Fibroblast of lung (primary cell): ENCODE data around the gene BARX2. TPM values are rescaled to one million over a fixed set of nuclear protein-coding genes. Genes with fewer than 3 reads are reported as not detected.

Source experiments
- DNase-seq, 2 donors: peaks; one replicate each; pipeline versions ENCODE4 v3.0.0 to v3.0.0-alpha.2; 2010; ENCODE audit warnings: low read depth in 2 of 2
- H2AFZ ChIP-seq: 2 replicates; pipeline ENCODE4 v1.5.1; 2012; ENCODE audit warnings: low read length, control low read depth, inconsistent platforms
- H3K27ac ChIP-seq: 2 replicates; pipeline ENCODE4 v1.5.1; 2011; ENCODE audit warnings: low read length, control low read depth; ENCODE audit not compliant: insufficient read depth
- H3K27me3 ChIP-seq: 2 replicates; pipeline ENCODE4 v1.5.1; 2011; ENCODE audit warnings: mild to moderate bottlenecking, low read length; ENCODE audit not compliant: control insufficient read depth, insufficient read depth
- H3K36me3 ChIP-seq: 2 replicates; pipeline ENCODE4 v1.5.1; 2011; ENCODE audit warnings: low read length; ENCODE audit not compliant: control insufficient read depth, insufficient read depth
- H3K4me1 ChIP-seq: 2 replicates; pipeline ENCODE4 v1.5.1; 2011; ENCODE audit warnings: low read length; ENCODE audit not compliant: control insufficient read depth, insufficient read depth; ENCODE audit errors: extremely low read depth
- H3K4me2 ChIP-seq: 2 replicates; pipeline ENCODE4 v1.5.1; 2011; ENCODE audit warnings: low read length, control low read depth; ENCODE audit not compliant: insufficient read depth; ENCODE audit errors: extremely low read depth
- H3K4me3 ChIP-seq, 4 experiments: fragments of 200-600 bp in 1 of 4; sonication (generic) in 1 of 4; replicated peaks in 1 of 4; 2 replicates each; pipeline ENCODE4 v1.5.1; 2011 to 2016; ENCODE audit warnings: low read length in 4 of 4, low read depth in 3 of 4, mild to moderate bottlenecking in 3 of 4, control low read depth in 2 of 4, inconsistent platforms in 1 of 4, mixed read lengths in 1 of 4; ENCODE audit not compliant: insufficient read depth in 1 of 4; ENCODE audit errors: control extremely low read depth in 1 of 4
- H3K79me2 ChIP-seq: 2 replicates; pipeline ENCODE4 v1.5.1; 2012; ENCODE audit warnings: mild to moderate bottlenecking, low read length, inconsistent platforms; ENCODE audit not compliant: control insufficient read depth, insufficient read depth
- H3K9ac ChIP-seq: 2 replicates; pipeline ENCODE4 v1.5.1; 2011; ENCODE audit warnings: mild to moderate bottlenecking, low read length, control low read depth; ENCODE audit not compliant: insufficient read depth
- H3K9me3 ChIP-seq: 2 replicates; pipeline ENCODE4 v1.5.1; 2012; ENCODE audit warnings: low read depth, low read length; ENCODE audit not compliant: control insufficient read depth, insufficient read depth
- H4K20me1 ChIP-seq: 2 replicates; pipeline ENCODE4 v1.5.1; 2011; ENCODE audit warnings: low read length; ENCODE audit not compliant: control insufficient read depth, insufficient read depth; ENCODE audit errors: extremely low read depth
- CTCF ChIP-seq, 2 donors: IDR thresholded peaks in 1 of 2; conservative IDR thresholded peaks in 1 of 2; 1 replicate in 1 of 2; 2 replicates in 1 of 2; pipeline ENCODE4 v1.5.1; 2011 to 2012; ENCODE audit warnings: low read length in 2 of 2, control low read depth in 1 of 2, inconsistent platforms in 1 of 2, low read depth in 1 of 2, mild to moderate bottlenecking in 1 of 2
- EZH2 ChIP-seq: IDR thresholded peaks from 2 replicates; pipeline ENCODE4 v1.5.1; 2012; ENCODE audit warnings: low read length, control low read depth, mild to moderate bottlenecking; ENCODE audit errors: missing control alignments
- polyA plus RNA-seq, 2 donors: library from polyadenylated mRNA; depleted of rRNA in 1 of 2; stranded (reverse) in 1 of 2; unstranded in 1 of 2; fragments of >200 nt; gene quantifications; 2 replicates each; pipeline ENCODE4 v1.2.1, GENCODE V29; 2011 to 2012; ENCODE audit warnings: missing spikeins in 1 of 2
- total RNA-seq: library from RNA; depleted of rRNA; stranded (reverse); fragments of >200 nt; gene quantifications from 2 replicates; pipeline ENCODE4 v1.2.1, GENCODE V29; 2014

The BARX2 gene
- total and polyA plus RNA-seq, 2 donors (not counting 1 experiment from before 2014, with no cell fraction given), result not detected

- Histone ChIP-seq H3K9ac (no peak overlapping the region), H3K4me3 (no peak overlapping the region), H3K4me1 (no peaks in the 10 kb centered on the region), H3K36me3 (no peaks in the 10 kb centered on the region), H4K20me1 (no peaks in the 10 kb centered on the region), H3K27me3 (peaks cover 12% of the 10 kb centered on the region), H3K27ac (no peak overlapping the region), H3K79me2 (no peaks in the 10 kb centered on the region), H3K4me2 (no peak overlapping the region), H3K9me3 (no peaks in the 10 kb centered on the region), H2AFZ (no peak overlapping the region)
- DNase-seq, result no peak
- TF ChIP-seq CTCF (conservative IDR thresholded peaks at IDR 0.05 in 1 of 2, IDR thresholded peaks at IDR 0.05 in 1 of 2; ENCODE audit: low read depth in 1 of 2, low read length in 2 of 2) (no peak), EZH2 (no peak)
These were observed 4.8 kb downstream of the BARX2 start for GRCh38 chr11:129380413-129380812.

- Histone ChIP-seq H2AFZ (no peak overlapping the region), H4K20me1 (no peaks in the 10 kb centered on the region), H3K9me3 (no peaks in the 10 kb centered on the region), H3K4me2 (no peak overlapping the region), H3K4me3 (no peak overlapping the region), H3K27me3 (peaks cover 4% of the 10 kb centered on the region), H3K9ac (no peak overlapping the region), H3K36me3 (no peaks in the 10 kb centered on the region), H3K27ac (no peak overlapping the region), H3K79me2 (no peaks in the 10 kb centered on the region), H3K4me1 (no peaks in the 10 kb centered on the region)
- TF ChIP-seq CTCF (conservative IDR thresholded peaks at IDR 0.05 in 1 of 2, IDR thresholded peaks at IDR 0.05 in 1 of 2; ENCODE audit: low read depth in 1 of 2, low read length in 2 of 2), result no peak
- TF ChIP-seq EZH2, result no peak
- DNase-seq, result no peak
These were observed 6.9 kb downstream of the BARX2 start for GRCh38 chr11:129382583-129382982.

GRCh38 chr11:129383060-129383459, 7.4 kb downstream of the BARX2 start:
- no peak overlapping the region for H2AFZ ChIP-seq
- no peak overlapping the region for H3K27ac ChIP-seq
- DNase-seq, result no peak
- no peaks in the 10 kb centered on the region for H3K27me3 ChIP-seq
- H4K20me1 ChIP-seq, result no peaks in the 10 kb centered on the region
- no peak overlapping the region for H3K9ac ChIP-seq
- H3K4me3 ChIP-seq, result no peak overlapping the region
- H3K9me3 ChIP-seq, result no peaks in the 10 kb centered on the region
- TF ChIP-seq EZH2 (no peak), CTCF (conservative IDR thresholded peaks at IDR 0.05 in 1 of 2, IDR thresholded peaks at IDR 0.05 in 1 of 2; ENCODE audit: low read depth in 1 of 2, low read length in 2 of 2) (no peak)
- H3K4me1 ChIP-seq, result no peaks in the 10 kb centered on the region
- H3K79me2 ChIP-seq, result no peaks in the 10 kb centered on the region
- H3K36me3 ChIP-seq, result no peaks in the 10 kb centered on the region
- no peak overlapping the region for H3K4me2 ChIP-seq
